GM21723 (cell line): ENCODE data around the gene TPO.
"Not testable (repeated sequence)": the region's sequence is repeated elsewhere in the genome, so short reads cannot be mapped to it uniquely, and the experiment has no call there.

ENCODE experiments used
- ATAC-seq: cut with Tn5 transposase; IDR thresholded peaks from one replicate; pipeline ENCODE4 v1.9.1; 2021; ENCODE audit warnings: mild to moderate bottlenecking, moderate library complexity; ENCODE audit not compliant: unreplicated experiment

TPO gene

DNA sequence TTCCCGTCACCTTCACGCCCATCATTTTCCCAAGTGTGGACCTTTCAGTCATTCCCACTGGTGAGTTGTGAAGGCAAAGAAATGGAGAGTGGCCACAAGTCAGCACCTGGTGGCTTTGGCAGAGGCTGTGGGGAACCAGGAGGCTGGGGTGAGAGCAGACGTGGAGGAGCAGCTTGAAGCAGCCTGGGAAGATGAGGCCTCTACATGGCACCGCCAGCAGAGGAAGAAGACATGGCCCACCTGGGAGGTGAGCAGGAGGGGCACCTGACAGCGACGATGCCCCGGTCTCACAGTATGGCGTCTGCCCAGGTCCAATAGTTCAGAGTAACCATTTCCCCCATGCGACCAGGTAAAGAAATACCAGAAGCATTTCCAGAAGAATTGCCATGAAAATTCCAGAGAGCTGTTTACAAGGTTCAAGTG, 69.0 kb downstream of the TPO start:
- ATAC-seq, result no peak

DNA sequence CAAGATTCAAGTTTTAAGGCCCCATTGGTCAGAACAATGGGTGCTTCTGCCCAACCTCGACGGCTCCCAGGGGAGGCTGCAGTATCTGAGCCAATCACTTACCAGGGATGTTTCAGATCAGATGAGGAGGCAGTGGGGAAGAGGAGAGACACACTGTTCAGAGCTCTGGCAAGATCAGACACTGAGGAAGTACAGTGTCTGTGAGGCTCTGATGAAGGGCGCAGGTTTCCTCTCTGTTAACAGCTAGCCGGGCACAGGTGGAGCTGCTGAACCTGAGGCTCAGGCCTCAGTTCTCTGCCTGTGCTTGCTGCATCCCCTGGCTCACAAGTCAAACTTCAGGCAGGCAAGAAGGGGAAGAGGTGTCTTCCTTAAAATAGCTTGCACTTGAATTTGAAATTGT, 69.7 kb downstream of the TPO start:
- ATAC-seq, result no peak

DNA sequence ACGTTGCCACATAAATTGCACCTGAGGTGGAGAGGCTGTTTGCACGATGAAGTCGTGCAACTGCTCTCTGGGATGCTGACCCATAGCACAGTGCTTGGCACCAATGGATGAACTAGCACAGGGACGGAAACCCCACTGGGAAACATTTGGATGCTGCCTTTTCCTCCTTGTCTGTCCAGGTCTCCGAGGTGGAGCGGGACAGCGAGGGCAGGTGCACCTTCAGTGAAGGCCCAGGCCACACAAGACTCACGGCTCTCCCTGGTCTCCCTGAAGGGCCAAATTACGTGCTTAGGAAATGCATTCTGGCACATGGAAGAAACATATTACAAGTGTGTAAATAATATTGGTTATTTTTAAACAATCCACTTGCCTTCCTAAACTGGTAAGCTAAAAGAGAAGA, 70.3 kb downstream of the TPO start:
- no peak for ATAC-seq

DNA sequence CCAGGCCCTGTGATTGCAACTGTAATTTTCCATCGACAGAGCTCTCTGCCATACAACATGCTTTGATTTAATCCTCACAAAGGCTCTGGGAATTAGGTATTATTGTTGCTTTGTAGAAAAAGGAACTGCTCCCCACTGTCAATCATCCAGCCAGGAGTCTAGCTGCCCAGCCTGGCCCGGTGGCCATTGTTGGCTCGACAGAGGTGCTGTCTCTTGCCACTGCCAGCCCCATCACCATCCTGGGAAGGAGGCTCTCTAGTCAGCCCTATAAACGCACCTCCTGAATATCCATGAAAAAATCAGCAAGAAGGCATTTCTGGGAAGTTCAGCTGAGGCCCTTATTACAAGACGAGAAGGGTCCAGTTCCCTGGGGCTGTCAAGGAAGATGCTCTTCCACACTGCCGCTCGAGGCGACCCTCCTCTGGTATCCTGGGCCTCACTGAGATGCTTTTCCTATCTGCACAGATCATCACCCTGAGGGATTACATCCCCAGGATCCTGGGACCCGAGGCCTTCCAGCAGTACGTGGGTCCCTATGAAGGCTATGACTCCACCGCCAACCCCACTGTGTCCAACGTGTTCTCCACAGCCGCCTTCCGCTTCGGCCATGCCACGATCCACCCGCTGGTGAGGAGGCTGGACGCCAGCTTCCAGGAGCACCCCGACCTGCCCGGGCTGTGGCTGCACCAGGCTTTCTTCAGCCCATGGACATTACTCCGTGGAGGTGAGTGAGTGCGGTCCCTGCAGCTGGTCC, 71.0 kb downstream of the TPO start:
- ATAC-seq, result no peak

DNA sequence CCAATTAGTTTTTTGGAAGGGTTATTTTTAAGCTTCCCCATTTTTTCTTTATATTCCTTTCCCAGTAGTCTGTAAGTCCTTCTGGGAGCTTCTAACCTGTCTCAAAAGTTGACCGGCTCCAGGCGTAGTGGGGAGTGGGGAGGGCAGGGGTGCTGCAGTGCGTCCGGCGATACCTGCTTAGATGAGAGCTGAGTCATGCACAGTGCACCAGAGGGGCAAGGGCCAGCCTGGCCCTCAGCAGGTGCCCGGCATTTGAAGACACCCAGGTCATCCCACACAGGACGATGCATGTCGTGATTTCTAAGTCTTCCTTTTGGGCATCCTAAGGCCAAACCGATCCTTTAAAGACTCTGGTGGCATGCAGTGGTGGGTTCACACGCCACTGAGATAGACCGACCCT, 73.4 kb downstream of the TPO start:
- no peak for ATAC-seq

DNA sequence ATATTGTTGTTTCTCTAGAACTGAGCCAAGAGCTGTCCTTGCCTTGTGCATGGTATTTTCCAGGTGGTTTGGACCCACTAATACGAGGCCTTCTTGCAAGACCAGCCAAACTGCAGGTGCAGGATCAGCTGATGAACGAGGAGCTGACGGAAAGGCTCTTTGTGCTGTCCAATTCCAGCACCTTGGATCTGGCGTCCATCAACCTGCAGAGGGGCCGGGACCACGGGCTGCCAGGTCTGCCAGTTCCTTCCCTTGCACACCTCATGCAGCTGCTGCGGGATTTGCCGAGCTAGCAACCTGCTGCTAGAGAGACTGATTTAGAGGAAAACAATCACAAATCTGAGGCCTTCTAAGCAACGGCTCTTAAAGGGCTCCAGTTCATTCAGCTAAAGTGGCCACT, 74.5 kb downstream of the TPO start:
- no peak for ATAC-seq

DNA sequence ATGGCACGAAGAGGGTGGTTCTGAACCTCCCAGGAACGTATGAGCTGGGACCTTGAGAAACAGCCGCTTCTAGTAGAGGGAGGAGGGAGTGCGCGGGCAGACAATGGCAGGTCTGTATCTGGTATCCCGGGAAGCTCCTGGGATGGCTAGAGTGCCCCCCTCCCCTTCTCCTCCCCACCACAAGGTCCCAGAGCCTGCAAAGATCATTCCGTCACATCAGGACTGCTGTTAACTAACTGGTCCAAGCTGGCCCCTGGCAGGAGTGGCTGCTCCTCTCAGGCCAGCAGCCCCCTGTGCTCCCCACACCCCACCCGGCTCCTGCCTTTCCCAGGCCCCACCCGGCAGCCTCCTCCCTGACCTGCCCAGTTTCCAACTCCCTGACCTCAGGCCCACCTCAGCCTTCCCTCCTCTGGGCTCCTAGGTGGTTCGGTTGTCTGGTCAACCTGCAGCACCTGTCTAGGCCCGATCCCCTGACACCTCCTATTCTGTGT, 75.0 kb downstream of the TPO start:
- ATAC-seq, result no peak

DNA sequence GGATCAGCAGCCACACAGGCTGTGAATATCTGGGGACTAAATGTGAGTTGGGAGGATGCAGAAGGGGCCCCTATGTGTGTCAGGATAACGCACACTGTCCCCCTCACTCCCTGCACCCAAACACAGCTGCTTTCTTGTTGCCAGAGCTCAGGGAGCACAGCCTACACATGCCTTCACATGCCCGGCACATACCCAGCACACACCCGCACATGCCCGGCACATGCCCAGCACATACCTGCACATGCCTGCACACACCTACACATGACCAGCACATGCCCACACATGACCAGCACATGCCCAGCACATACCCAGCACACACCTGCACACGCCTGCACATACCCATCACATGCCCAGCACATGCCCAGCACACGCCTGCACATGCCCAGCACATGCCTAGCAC, 75.6 kb downstream of the TPO start:
- no peak for ATAC-seq

DNA sequence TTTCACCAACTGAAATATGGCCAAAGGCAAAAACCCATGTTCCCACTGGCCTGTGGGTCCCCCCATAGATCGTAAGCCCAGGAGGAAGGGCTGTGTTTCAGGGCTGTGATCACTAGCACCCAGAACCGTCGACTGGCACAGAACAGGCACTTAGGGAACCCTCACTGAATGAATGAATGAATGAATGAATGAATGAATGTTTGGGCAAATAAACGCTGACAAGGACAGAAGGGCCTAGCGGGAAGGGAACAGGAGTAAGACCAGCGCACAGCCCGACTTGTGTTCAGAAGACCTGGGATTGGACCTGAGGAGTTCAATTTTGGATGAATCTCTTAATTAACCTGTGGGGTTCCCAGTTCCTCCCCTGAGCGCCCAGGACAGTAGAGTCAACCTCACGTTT, 76.2 kb downstream of the TPO start:
- ATAC-seq, result no peak

DNA sequence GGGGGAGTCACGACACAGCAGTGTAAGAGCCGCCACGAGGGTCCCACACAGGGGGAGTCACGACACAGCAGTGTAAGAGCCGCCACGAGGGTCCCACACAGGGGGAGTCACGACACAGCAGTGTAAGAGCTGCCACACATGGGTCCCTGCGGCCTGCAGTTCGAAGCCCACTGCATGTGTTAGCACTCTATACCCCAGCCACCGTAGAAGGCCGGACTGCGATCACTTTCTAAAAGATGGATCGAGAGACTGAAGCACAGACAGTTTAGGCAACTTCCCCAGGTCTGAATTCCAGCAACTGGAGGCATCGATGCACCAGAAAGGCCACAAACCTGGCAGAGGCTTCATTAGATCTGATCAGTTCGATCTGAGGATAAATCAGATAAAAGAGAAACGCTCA, 77.1 kb downstream of the TPO start:
- not testable (repeated sequence) for ATAC-seq

DNA sequence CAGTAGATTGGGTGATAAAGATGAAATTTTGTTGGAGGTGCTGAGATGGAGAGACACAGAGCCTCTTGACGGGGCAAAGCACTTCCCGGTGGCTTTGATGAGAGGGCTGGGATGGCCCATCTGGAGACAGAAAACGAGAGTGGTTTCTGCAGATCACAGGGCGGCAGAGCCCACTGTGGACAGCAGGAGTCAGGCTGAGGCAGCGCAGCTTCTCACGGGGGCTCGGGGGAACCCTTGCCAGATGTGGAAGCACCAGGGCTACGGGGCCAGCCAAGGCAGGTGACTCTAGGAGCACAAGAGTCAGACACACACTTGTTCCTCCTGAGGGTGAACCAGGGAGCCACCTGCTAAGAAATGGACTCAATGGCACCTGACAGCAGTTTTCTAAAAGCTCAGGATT, 78.5 kb downstream of the TPO start:
- no peak for ATAC-seq

DNA sequence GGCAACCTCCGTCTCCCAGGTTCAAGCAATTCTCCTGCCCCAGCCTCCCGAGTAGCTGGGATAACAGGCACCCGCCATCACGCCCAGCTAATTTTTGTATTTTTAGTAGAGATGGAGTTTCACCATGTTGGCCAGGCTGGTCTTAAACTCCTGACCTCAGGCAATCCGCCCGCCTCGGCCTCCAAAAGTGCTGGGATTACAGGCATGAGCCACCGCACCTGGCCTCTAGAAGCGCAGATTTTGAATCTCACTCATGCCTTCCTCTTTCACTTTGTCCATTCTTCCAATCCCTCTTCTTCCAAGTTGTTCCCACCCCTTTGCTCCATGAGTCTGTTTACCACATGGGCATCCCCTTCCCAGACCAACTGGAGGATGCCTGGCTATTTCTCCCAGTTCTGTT, 79.0 kb downstream of the TPO start:
- ATAC-seq, result not testable (repeated sequence)

DNA sequence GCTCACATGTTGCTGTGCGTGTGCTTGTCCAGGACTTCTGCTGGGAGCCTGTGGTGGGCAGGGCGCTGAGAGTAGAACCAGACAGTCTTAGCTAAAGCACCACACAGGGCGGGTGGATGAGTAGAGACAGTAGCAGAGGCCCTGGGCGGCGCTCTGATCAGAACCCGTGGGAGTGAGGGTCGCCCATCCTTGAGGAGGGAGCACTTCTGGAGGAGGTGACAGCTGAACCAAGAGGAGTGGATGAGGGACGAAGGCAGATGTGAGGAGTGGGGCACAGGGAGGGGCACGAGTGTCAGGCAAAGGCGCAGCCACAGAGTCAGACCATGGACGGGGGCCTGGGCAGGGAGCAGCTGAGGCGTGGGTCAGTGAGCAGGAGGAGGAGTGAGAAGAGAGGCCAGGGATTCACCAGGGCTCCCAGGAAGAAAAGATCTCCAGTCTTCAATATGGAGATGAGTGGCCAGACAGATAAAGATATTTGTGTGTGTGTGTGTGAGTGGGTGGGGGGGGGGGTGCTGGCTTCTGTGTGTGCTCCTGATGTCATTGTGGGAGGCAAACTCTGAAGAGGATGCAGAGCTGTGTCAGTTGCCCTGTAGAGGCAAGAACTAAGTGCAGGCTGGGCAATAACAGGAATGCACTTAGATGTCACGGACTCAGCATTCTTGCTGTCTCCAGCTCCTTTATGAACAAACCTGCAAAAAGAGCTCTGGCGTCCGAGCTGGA, 79.6 kb downstream of the TPO start:
- ATAC-seq, result no peak

DNA sequence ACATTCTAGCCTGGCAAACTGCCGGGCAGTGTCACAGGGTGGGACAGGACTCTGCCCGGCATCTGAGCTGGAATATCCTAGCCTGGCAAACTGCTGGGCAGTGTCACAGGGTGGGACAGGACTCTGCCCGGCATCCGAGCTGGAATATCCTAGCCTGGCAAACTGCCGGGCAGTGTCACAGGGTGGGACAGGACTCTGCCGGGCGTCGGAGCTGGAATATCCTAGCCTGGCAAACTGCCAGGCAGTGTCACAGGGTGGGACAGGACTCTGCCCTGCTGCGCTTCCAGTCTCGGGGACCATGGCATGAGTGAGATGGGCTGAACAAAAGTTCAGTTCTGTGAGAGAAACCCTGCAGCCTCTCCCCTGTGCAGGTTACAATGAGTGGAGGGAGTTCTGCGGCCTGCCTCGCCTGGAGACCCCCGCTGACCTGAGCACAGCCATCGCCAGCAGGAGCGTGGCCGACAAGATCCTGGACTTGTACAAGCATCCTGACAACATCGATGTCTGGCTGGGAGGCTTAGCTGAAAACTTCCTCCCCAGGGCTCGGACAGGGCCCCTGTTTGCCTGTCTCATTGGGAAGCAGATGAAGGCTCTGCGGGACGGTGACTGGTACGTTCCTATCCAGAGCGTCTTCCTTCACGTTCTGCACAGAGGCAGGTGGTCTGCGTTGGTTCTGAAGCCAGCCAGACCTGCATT, 80.3 kb downstream of the TPO start:
- ATAC-seq, result no peak

DNA sequence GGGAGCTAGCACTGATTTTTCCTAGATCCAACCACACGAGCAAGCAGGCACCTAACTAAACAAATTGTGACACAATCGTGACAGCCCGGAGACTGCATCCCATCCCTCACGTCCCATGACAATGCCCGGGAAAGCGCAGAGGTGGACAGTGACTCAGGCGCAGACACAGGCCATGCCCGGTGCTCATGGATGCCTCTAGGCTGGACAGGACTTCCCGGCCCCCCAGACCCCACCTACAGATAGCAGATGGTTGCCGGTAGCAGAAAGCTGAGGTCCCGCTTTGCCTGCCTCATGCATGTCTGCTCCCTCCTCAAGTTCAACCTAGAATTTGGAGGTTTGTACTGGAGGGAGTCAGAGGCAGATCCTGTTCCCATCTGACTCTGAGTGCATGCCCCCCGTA, 81.0 kb downstream of the TPO start:
- no peak for ATAC-seq

DNA sequence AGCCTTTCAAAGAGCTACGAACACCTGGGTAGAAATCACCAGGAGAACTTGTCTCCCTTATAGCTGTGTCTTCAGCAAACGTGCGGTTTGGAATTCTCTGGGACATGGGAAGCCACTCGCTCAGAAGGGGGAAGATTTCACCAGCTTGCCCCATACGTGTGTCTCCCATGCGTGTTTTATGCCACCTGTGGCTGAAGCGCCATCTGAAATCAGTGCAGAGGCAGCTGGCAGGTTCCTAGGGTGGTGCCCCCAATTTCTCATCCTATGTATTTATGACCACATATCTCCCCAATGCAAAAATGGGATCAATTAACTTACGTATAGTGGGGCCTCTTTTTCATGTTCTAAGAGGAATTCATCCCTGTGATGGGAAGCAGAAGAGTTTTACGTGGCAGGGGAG, 81.6 kb downstream of the TPO start:
- ATAC-seq, result no peak

DNA sequence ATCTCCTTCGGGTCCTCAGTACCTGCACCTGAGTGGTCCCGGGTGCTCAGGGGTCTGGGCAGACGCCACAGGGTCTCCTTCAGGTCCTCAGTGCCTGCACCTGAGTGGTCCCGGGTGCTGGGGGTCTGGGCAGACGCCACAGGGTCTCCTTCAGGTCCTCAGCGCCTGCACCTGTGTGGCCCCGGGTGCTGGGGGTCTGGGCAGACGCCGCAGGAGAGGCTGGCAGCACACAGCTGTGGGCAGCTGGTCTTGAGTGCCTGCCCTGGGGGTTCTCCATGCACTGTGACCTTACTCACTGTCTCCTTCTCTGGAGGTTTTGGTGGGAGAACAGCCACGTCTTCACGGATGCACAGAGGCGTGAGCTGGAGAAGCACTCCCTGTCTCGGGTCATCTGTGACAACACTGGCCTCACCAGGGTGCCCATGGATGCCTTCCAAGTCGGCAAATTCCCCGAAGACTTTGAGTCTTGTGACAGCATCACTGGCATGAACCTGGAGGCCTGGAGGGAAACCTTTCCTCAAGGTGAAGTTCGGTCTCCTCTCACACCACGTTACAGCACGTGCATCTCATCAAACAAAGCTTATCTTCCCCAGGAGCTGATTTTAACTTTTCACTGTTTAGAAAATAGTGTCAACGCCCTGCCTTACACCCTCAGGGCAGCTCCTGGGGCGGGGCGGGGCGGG, 82.6 kb downstream of the TPO start:
- no peak for ATAC-seq

DNA sequence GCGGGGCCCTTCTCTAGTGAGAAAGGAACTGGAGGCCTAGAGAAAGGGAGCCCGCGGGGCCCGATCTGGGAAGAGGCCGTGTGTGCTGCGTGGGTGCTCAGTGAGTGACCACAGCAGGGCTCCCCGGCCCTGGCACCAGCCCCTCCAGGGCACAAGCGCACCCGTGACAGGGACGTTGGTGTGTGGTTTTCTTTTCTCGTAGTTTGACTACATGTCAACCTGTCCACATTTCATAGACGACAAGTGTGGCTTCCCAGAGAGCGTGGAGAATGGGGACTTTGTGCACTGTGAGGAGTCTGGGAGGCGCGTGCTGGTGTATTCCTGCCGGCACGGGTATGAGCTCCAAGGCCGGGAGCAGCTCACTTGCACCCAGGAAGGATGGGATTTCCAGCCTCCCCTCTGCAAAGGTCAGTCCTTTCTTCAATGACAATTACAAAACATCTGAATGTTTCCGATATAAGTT, 83.1 kb downstream of the TPO start:
- ATAC-seq, result no peak

DNA sequence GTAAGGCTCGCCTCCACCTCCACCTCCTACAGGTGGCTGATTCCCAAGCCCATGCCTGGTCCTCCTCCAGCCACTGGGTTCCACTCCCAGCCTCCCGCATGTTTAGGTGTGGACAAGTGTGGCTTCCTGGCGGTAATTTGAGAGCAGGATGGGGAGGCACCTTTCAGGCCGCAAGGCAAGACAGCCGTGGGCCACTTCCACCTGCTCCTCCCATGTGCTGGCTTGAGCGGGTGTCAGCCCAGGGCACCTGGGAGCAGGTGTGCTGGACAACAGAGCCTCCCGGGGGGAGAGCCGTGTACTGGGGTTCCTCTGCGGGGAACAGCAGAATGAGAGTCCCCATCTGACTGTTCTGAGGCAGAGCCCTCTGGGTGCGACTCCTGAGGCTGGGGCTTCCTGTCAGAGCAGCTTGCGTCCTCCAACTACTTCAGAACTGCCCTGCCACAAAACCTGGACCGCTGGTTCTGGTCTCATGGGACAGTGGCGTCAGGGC, 83.9 kb downstream of the TPO start:
- ATAC-seq, result no peak

DNA sequence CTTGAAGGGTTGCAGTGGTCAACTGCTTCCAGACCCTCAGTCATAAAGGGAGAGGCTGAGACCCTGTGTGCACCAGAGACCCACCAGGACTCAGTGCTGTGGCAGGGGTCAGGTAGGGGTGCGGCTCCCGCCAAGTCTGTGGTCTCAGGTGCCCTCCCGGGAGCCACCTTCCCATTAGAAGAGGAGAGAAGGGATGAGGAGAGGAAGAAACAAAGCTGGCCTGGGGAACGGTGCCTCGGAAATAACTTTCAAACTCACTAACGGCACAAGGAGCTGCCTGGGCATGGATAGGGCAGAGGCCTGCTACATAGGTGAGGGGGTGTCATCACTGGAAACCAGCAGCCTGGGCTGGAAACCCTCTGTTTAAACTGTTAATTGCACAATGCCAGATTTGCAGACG, 84.9 kb downstream of the TPO start:
- ATAC-seq, result no peak
